Activated naive CD4-positive, alpha-beta T cell treated with anti-CD3 and anti-CD28 coated beads, Interleukin-2, amount 10 ng/mL, durations not matched to agents 7 days and 5 days (primary cell): ENCODE results near the gene KLHDC8B.

Experiments used
- CTCF ChIA-PET: fragments of 350-600 bp; sonication (Branson Sonifier 250); formaldehyde crosslinking; loops from one replicate; lab custom pipeline; 2021; ENCODE audit warnings: antibody characterized with exemption; lab: Charles Lee
- DNase-seq: peaks from one replicate; pipeline ENCODE4 v3.0.0-alpha.2; 2020
- H3K27ac Mint-ChIP-seq: one replicate; pipeline ENCODE4 v1.8.0; 2021; ENCODE audit warnings: mild to moderate bottlenecking, moderate library complexity, mixed read lengths
- H3K27me3 Mint-ChIP-seq: one replicate; pipeline ENCODE4 v1.8.0; 2021; ENCODE audit warnings: mild to moderate bottlenecking, mixed read lengths
- H3K36me3 Mint-ChIP-seq: one replicate; pipeline ENCODE4 v1.8.0; 2021; ENCODE audit warnings: mixed read lengths
- H3K4me1 Mint-ChIP-seq: one replicate; pipeline ENCODE4 v1.8.0; 2021; ENCODE audit warnings: mixed read lengths
- H3K4me3 Mint-ChIP-seq: one replicate; pipeline ENCODE4 v1.8.0; 2021; ENCODE audit warnings: mild to moderate bottlenecking, moderate library complexity, mixed read lengths
- H3K9me3 Mint-ChIP-seq: one replicate; pipeline ENCODE4 v1.8.0; 2021; ENCODE audit warnings: mixed read lengths

The KLHDC8B gene

DNA sequence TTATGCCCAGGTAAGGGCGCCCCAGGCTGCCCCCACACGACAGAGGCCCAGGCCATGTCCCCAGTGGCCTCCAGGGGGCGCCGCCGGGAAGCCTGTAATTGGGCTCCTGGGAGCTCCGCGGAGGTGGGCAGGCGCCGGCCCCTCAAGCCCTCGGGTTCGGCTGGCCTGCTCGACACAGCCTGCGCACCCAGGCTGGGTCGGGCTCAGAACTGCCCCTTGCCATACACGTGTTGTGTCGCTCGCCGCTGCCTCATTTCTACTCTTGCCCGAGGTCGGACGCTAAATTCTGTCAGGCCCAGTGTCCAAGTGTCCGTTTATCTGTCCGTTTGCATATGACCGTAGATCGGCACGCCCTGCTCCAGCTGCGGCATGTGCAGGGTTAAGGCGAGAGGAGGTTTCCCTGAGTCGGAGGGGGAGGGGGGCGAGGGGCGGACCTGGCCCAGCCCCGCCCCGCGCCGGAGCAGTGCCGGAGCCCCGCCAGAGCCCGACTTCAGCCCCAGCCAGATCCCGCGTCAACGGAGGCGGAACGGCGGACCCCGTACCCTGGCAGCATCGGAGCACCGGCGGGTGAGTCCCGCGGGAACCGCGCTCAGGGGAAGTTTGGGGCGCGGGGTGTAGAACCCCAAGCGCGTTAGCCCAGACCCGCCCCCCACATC lies at the start of gene KLHDC8B:
TSS of gene KLHDC8B (plus strand) at position 480 of the 656 bp plus-strand sequence. CDS start 1,172 bp downstream, outside the sequence.
- CTCF ChIA-PET, result interaction anchor here (0.6 to 2.4 kb wide), 13 partner anchors 9 to 278 kb away, joined by 3 to 14 read pairs (median 4); partner anchors contain the start of gene USP4
- H3K27ac Mint-ChIP-seq, result no peak within 1 kb of the TSS
- H3K9me3 Mint-ChIP-seq, result no peaks in the 10 kb centered on the region
- H3K4me1 Mint-ChIP-seq, result peaks cover 17% of the 10 kb centered on the region
- H3K27me3 Mint-ChIP-seq, result peaks cover 21% of the 10 kb centered on the region
- H3K36me3 Mint-ChIP-seq, result peaks cover 3% of the 10 kb centered on the region
- H3K4me3 Mint-ChIP-seq, result peak within 1 kb of the TSS; percentile 77
- peak; percentile 88 for DNase-seq

DNA sequence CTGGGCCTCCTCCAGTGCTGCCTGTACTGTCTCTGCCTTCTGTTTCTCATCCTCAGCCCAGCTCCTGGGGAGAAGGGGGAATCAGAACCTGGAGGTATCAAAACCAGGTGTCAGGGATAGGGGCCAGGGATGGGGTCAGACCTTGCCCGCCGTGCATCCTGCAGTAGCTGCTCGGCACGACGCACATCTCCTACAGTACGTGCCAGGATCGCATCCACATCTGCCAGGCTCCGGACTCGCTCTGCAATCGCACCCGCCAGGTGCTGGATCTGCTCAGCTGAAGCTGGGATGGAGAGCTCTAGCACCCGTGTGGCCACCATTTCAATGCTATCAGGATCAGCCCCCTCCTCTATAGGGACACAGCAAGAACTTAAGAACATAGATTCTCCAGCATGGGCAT lies 49.4 kb upstream of the KLHDC8B start:
- CTCF ChIA-PET, result no interaction called here
- H3K27ac Mint-ChIP-seq, result peak overlapping the region; percentile 92

DNA sequence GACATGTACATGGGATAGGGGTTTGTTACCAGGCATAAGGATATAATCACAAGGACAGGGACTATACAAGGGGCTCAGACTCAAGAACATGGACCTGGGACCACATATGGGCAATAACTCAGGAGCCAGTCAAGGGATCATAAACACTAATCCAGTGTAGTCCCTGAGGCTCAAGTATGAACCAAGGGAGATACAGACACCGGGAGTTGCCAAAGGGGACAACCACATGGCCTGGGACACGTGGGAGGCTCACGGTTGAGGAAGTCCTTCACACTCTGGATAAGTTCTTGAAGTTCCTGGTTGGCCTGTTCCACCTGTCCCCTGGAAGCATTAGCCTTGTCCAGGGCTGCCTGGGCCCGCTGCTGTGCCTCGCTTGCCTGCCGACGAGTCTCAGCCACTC lies 48.9 kb upstream of the KLHDC8B start:
- Mint-ChIP-seq H3K36me3 (peaks cover 10% of the 10 kb centered on the region), H3K4me1 (peaks cover 24% of the 10 kb centered on the region), H3K27me3 (no peaks in the 10 kb centered on the region), H3K9me3 (no peaks in the 10 kb centered on the region), H3K27ac (peak overlapping the region; percentile 92), H3K4me3 (no peak overlapping the region)
- CTCF ChIA-PET, result interaction anchor here (1.5 kb wide), 1 partner anchor 28 kb away, joined by 4 read pairs; the partner anchor contains the start of gene QRICH1
- DNase-seq, result no peak

More for the DNA sequence above, 49.4 kb upstream of the KLHDC8B start:
- DNase-seq, result no peak
- no peaks in the 10 kb centered on the region for H3K9me3 Mint-ChIP-seq
- no peaks in the 10 kb centered on the region for H3K27me3 Mint-ChIP-seq
- H3K4me1 Mint-ChIP-seq, result peaks cover 24% of the 10 kb centered on the region
- peak overlapping the region; percentile 87 for H3K4me3 Mint-ChIP-seq
- H3K36me3 Mint-ChIP-seq, result peaks cover 13% of the 10 kb centered on the region

GRCh38 chr3:49122886-49123545 lies 48.4 kb upstream of the KLHDC8B start:
- H3K27ac Mint-ChIP-seq, result no peak overlapping the region

DNA sequence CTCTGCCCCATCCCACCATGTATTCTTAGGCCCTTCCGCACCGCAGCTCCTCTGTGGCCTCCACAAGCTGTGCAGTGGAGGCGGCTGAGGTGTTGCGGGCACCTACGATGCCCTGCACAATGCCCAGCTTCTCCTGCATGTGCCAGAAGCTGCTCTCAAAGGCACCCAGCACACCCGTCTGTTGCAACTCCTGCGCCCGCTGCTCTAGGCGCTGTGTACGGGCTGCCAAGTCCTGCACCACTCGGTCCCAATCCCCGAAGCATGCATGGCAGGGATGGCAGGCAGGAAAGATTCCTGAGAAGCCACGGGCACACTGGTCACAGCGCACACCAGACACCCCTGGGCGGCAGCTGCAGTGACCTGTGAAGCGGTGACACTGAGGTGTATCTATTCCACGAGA lies 47.7 kb upstream of the KLHDC8B start:
- CTCF ChIA-PET, result interaction anchor here (1.5 kb wide), 1 partner anchor 29 kb away, joined by 4 read pairs; the partner anchor contains the start of gene QRICH1
- DNase-seq, result no peak
- H3K27me3 Mint-ChIP-seq, result no peaks in the 10 kb centered on the region
- no peaks in the 10 kb centered on the region for H3K9me3 Mint-ChIP-seq
- no peak overlapping the region for H3K4me3 Mint-ChIP-seq
- H3K27ac Mint-ChIP-seq, result no peak overlapping the region
- peaks cover 23% of the 10 kb centered on the region for H3K4me1 Mint-ChIP-seq
- H3K36me3 Mint-ChIP-seq, result peaks cover 5% of the 10 kb centered on the region

More at GRCh38 chr3:49122886-49123545, 48.4 kb upstream of the KLHDC8B start:
- no peak for DNase-seq
- H3K4me3 Mint-ChIP-seq, result no peak overlapping the region
- CTCF ChIA-PET, result interaction anchor here (1.5 kb wide), 1 partner anchor 29 kb away, joined by 4 read pairs; the partner anchor contains the start of gene QRICH1
- no peaks in the 10 kb centered on the region for H3K27me3 Mint-ChIP-seq
- H3K36me3 Mint-ChIP-seq, result peaks cover 7% of the 10 kb centered on the region
- no peaks in the 10 kb centered on the region for H3K9me3 Mint-ChIP-seq
- peaks cover 24% of the 10 kb centered on the region for H3K4me1 Mint-ChIP-seq

DNA sequence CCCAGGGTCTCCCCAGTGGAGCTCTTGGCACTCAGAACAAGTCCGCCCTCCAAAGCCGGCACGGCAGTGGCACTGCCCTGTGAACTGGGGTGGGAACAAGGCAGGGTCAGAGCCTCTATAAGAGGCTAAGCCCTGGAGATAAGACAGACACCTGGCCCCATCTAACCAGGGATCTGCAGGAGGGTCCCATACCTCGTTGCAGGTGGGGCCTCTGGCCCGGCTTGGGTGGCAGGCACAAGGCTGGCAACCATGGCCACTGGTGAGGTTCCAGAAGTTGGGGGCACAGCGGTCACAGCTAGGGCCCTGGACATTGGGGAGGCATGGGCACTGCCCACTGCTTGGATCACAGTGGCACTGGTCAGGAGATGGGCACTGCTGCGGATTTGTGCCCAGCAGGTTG lies 47.2 kb upstream of the KLHDC8B start:
- Mint-ChIP-seq H3K9me3 (no peaks in the 10 kb centered on the region), H3K4me1 (peaks cover 18% of the 10 kb centered on the region), H3K36me3 (peaks cover under 1% of the 10 kb centered on the region), H3K27ac (no peak overlapping the region), H3K27me3 (no peaks in the 10 kb centered on the region), H3K4me3 (no peak overlapping the region)
- no peak for DNase-seq
- CTCF ChIA-PET, result no interaction called here

DNA sequence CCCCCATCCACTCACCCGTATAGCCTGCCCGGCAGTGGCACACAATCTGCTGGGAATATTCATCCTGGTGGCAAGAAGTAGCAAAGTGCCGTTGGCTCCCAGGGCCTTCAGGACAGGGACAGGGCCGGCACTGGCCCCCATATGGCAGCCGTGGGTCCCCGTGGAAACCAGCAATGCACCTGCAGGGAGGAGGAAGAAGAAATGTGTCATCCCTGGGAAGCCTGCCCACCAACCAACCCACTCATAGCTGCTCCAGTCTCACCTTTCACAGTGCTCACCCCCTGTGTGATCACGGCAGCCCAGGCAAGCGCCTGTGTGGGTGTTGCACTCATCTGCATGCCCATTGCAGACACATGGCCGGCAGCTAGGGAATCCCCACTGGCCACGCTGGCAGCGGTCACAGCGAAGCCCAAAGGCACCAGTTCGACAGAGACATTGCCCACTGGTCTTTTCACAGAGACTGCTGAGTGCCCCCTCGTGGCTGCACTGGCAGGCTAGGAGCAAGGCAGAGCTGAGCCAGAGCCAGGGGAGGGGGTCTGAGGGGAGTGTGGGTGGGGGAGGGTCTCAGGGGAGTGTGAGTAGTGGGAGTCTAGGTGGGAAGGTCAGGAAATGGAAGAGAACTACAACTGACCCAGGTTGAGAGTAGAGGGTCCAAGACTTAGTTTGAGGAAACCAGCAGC lies 46.3 kb upstream of the KLHDC8B start:
- Mint-ChIP-seq H3K27ac (no peak overlapping the region), H3K4me1 (peaks cover 11% of the 10 kb centered on the region), H3K27me3 (no peaks in the 10 kb centered on the region), H3K36me3 (no peaks in the 10 kb centered on the region), H3K9me3 (no peaks in the 10 kb centered on the region), H3K4me3 (no peak overlapping the region)
- DNase-seq, result no peak
- CTCF ChIA-PET, result no interaction called here

DNA sequence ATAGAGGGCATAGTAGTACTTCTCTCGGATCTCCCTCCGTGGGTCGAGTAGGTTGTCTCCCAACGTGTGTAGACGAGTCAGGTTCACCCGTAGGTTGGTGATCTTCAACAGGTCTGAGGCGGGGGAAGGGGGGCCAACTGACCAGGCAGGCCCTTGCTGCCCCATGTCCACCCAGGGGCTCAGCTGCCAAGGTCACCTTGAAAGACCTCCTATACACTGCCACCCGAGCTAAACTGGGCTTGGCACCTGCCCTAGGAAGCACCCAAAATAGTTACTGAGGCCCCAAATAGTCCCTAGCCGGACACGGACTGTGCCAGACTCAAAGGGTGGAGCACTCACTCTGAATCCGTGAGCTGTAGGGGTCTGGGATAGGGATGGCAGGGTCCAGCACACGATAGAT lies 40.4 kb upstream of the KLHDC8B start:
- Mint-ChIP-seq H3K27me3 (peaks cover 51% of the 10 kb centered on the region), H3K9me3 (no peaks in the 10 kb centered on the region), H3K27ac (no peak overlapping the region), H3K36me3 (no peaks in the 10 kb centered on the region), H3K4me1 (peaks cover 4% of the 10 kb centered on the region), H3K4me3 (no peak overlapping the region)
- no peak for DNase-seq
- CTCF ChIA-PET, result interaction anchor here (1.2 kb wide), 1 partner anchor 27 kb away, joined by 4 read pairs; no protein-coding TSS in a partner anchor

DNA sequence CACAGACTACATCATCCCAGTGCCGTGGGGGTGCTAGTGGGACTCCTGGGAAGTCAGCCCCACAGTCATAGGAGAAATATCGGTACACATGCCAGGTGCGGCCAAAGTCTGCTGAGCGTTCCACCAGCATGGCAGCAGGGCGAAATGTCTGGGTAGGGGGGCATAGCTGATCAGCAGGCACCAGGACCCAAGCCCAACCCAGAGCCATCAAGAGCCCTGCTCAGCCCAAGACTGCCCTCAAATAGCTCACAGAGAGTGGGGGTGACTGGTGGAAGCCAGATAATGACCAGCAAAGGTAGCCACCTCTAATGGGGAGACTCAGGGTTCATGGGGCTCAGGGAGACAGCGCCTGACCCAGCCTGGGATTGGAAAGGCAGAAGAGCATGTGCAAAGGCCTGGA lies 39.8 kb upstream of the KLHDC8B start:
- no peak overlapping the region for H3K27ac Mint-ChIP-seq
- peaks cover 4% of the 10 kb centered on the region for H3K4me1 Mint-ChIP-seq
- H3K9me3 Mint-ChIP-seq, result no peaks in the 10 kb centered on the region
- H3K4me3 Mint-ChIP-seq, result no peak overlapping the region
- DNase-seq, result no peak
- no peaks in the 10 kb centered on the region for H3K36me3 Mint-ChIP-seq
- CTCF ChIA-PET, result no interaction called here
- peaks cover 52% of the 10 kb centered on the region for H3K27me3 Mint-ChIP-seq

DNA sequence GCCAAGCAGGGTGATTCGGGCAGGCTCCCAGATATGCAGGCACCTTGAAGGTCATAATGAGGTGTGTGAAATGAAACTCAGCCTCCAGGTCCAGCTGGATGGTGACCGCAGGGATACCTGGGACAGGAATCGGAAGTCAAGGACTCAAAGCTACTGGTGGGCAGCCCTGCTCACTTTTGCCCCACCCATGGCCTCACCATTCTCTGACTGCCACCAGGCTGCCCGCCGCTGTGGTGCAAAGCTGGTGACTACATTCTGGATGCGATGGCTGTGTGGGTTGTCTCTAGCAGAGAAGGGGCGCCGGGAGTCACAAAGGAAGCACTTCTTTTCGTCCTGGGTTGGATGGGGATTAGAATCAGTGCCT lies 39.3 kb upstream of the KLHDC8B start:
- H3K4me1 Mint-ChIP-seq, result peaks cover 4% of the 10 kb centered on the region
- CTCF ChIA-PET, result no interaction called here
- H3K9me3 Mint-ChIP-seq, result no peaks in the 10 kb centered on the region
- no peaks in the 10 kb centered on the region for H3K36me3 Mint-ChIP-seq
- DNase-seq, result no peak
- no peak overlapping the region for H3K27ac Mint-ChIP-seq
- H3K27me3 Mint-ChIP-seq, result peaks cover 52% of the 10 kb centered on the region
- H3K4me3 Mint-ChIP-seq, result no peak overlapping the region

DNA sequence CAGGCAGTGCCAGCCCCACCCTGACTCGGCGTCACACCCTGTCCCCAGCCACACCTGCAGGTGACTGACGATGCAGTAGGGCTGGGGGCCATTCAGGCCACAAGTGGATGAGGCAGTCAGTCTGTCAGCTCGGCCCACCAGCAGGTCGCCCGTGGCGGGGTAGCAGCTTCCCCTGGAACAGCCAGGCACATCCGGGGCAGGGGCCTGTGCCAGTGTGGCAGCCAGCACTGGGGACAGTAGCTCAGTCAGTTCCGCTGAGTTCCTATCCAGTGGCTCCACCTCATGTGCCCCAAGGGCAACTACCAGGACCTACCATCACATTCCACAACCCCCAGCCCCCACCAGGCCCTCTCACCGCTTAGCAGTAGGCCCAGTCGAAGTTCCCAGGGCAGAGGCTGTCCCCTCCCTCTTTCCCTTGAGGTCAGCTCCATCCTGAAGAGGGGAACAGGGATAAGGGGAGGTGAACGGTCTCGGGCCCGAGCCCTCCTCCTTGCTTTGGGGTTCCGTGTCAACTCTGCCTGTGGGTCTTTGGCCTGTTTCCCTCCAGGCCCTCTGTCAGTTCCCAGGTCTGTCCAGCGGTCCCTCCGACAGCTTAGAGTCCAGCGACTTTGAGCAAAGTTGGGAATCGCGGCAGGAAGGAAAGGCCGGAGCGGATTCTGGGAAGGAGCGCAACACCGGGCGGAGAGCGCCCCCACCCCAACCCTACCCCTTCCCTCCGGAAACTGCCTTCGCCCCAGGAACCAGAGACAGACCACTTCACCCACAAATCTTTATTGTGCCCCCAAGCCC lies 38.8 kb upstream of the KLHDC8B start, which contains the start of gene LAMB2:
TSS of gene LAMB2 (minus strand) at position 614 of the 789 bp plus-strand sequence. CDS start at position 431, 183 bp downstream.
- CTCF ChIA-PET, result no interaction called here
- Mint-ChIP-seq H3K4me1 (peaks cover 4% of the 10 kb centered on the region), H3K27me3 (peaks cover 54% of the 10 kb centered on the region), H3K27ac (no peak within 1 kb of the TSS), H3K36me3 (no peaks in the 10 kb centered on the region), H3K9me3 (no peaks in the 10 kb centered on the region), H3K4me3 (no peak within 1 kb of the TSS)
- no peak for DNase-seq

GRCh38 chr3:49133226-49133951 lies 38.0 kb upstream of the KLHDC8B start:
- Mint-ChIP-seq H3K4me3 (no peak overlapping the region), H3K27me3 (peaks cover 62% of the 10 kb centered on the region), H3K4me1 (peaks cover 4% of the 10 kb centered on the region), H3K27ac (no peak overlapping the region), H3K36me3 (no peaks in the 10 kb centered on the region), H3K9me3 (no peaks in the 10 kb centered on the region)
- DNase-seq, result no peak
- CTCF ChIA-PET, result no interaction called here
